Keratinocyte (primary cell): ENCODE results near the gene PPP1R37. TPM values are rescaled to one million over a fixed set of nuclear protein-coding genes. Genes with fewer than 3 reads are reported as not detected.

Experiments used
- DNase-seq: peaks from one replicate; pipeline ENCODE4 v3.0.0-alpha.2; 2011; ENCODE audit warnings: low read depth, missing footprints, low spot score
- FAIRE-seq: peaks from 2 replicates; lab custom pipeline; 2011; peaks lifted over from hg19 to GRCh38; lab: Jason Lieb, UNC
- H2AFZ ChIP-seq: 2 replicates; pipeline ENCODE4 v1.6.0; 2012; ENCODE audit warnings: low read length, control low read depth, inconsistent platforms; ENCODE audit not compliant: control insufficient read depth
- H3K27ac ChIP-seq: 2 replicates; pipeline ENCODE4 v1.5.1; 2011; ENCODE audit warnings: low read length; ENCODE audit not compliant: control insufficient read depth, insufficient read depth
- H3K27me3 ChIP-seq: 3 replicates; pipeline ENCODE4 v1.6.0; 2011; ENCODE audit warnings: low read length; ENCODE audit not compliant: control insufficient read depth, insufficient read depth; ENCODE audit errors: extremely low read depth
- H3K36me3 ChIP-seq, 2 experiments: 2 replicates in 1 of 2; 3 replicates in 1 of 2; pipeline ENCODE4 v1.5.1; 2011; ENCODE audit warnings: low read length in 2 of 2, mild to moderate bottlenecking in 1 of 2; ENCODE audit not compliant: control insufficient read depth in 2 of 2, insufficient read depth in 2 of 2; ENCODE audit errors: extremely low read depth in 1 of 2
- H3K4me1 ChIP-seq: 3 replicates; pipeline ENCODE4 v1.5.1; 2011; ENCODE audit warnings: low read length; ENCODE audit not compliant: control insufficient read depth, insufficient read depth; ENCODE audit errors: extremely low read depth
- H3K4me2 ChIP-seq: 3 replicates; pipeline ENCODE4 v1.6.0; 2011; ENCODE audit warnings: low read depth, low read length; ENCODE audit not compliant: control insufficient read depth, insufficient read depth; ENCODE audit errors: extremely low read depth
- H3K4me3 ChIP-seq, 3 experiments: fragments of 200-600 bp in 1 of 3; sonication (generic) in 1 of 3; 2 replicates in 2 of 3; 3 replicates in 1 of 3; pipeline ENCODE4 v1.5.1; 2011 to 2016; ENCODE audit warnings: low read length in 3 of 3, mild to moderate bottlenecking in 3 of 3, control low read depth in 2 of 3, inconsistent platforms in 1 of 3, low read depth in 1 of 3, mixed read lengths in 1 of 3, mixed run types in 1 of 3, moderate library complexity in 1 of 3; ENCODE audit not compliant: control insufficient read depth in 2 of 3, insufficient read depth in 2 of 3; ENCODE audit errors: extremely low read depth in 1 of 3
- H3K79me2 ChIP-seq: 2 replicates; pipeline ENCODE4 v1.6.0; 2012; ENCODE audit warnings: low read length; ENCODE audit not compliant: control insufficient read depth, insufficient read depth
- H3K9ac ChIP-seq: 3 replicates; pipeline ENCODE4 v1.6.0; 2011; ENCODE audit warnings: low read length; ENCODE audit not compliant: control insufficient read depth, insufficient read depth; ENCODE audit errors: extremely low read depth
- H3K9me1 ChIP-seq: 3 replicates; pipeline ENCODE4 v1.6.0; 2011; ENCODE audit warnings: low read length; ENCODE audit not compliant: control insufficient read depth, insufficient read depth; ENCODE audit errors: extremely low read depth
- H3K9me3 ChIP-seq: 2 replicates; pipeline ENCODE4 v1.5.1; 2012; ENCODE audit warnings: low read depth, low read length; ENCODE audit not compliant: control insufficient read depth
- H4K20me1 ChIP-seq: 3 replicates; pipeline ENCODE4 v1.6.0; 2011; ENCODE audit warnings: low read length; ENCODE audit not compliant: control insufficient read depth, insufficient read depth; ENCODE audit errors: extremely low read depth
- CTCF ChIP-seq, 3 experiments: IDR thresholded peaks in 1 of 3; conservative IDR thresholded peaks in 1 of 3; optimal IDR thresholded peaks in 1 of 3; 2 replicates in 2 of 3; 3 replicates in 1 of 3; pipeline versions ENCODE3 to v1.5.1; 2011; ENCODE audit warnings: low read length in 3 of 3, mild to moderate bottlenecking in 3 of 3, moderate library complexity in 2 of 3, control low read depth in 1 of 3, inconsistent platforms in 1 of 3; ENCODE audit not compliant: insufficient read depth in 2 of 3; ENCODE audit errors: extremely low read depth in 1 of 3
- EZH2 ChIP-seq: IDR thresholded peaks from one replicate; pipeline ENCODE4 v1.6.1; 2012; ENCODE audit warnings: inconsistent platforms, mild to moderate bottlenecking, low read length, moderate library complexity
- dilution Hi-C: fragments of 300-500 bp; cut with MboI; formaldehyde crosslinking; loops from one replicate; pipeline ENCODE4 v1.7.0; 2020; ENCODE audit warnings: low sequenced_read_pairs; ENCODE audit not compliant: extremely low pct_ligation_motif_present
- polyA plus RNA-seq, 5 experiments: library from polyadenylated mRNA; depleted of rRNA in 3 of 5; stranded (reverse) in 3 of 5; stranded (forward) in 1 of 5; unstranded in 1 of 5; fragments of >200 nt; gene quantifications; 1 replicate in 1 of 5; 2 replicates in 3 of 5; 3 replicates in 1 of 5; pipeline versions ENCODE4 v1.2.1 to v1.2.3, GENCODE V29; 2011 to 2012; ENCODE audit warnings: missing spikeins in 2 of 5, low read depth in 1 of 5, low replicate concordance in 1 of 5

Gene PPP1R37
- polyA plus RNA-seq, 1 donor (not counting 4 experiments of a cell fraction or from before 2014, with no cell fraction given): 8.6 TPM

DNA sequence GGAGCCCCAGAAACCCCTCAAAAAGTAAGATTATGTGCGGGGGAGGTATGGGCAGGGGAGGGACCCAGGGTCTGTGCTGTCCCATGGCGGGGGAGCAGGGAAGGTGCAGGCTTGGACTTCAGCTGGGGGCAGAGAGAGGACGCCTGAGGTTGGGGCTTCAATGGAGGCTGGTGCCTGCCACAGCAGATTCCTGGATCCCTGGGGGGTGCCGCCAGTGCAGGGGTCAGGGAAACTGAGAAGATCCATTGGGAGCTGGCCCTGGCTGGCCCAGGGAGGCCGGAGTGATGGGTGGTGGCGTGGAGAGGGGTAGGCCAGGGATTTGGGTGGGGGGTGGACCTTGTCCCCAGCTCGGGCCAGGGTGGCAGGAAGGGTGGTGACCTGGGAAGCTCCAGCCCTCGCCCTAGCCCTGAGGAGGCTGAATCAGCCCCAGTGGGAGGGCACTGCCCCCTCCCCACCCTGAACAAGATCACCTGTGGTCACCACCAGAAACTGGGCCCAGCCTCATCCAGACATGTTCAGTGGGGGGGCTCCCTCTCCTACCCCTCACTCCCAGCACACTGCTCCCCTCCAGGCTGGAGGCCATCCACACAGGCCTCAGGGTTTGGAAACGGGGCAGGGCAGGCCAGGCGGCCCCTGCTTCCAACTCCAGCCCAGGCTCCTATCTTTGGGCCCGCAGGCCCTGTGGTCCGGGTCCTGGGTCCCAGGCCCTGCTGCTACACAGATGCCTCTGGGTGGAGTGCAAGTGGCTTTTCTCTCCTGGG is 66.4 kb downstream of the PPP1R37 start:
- Histone ChIP-seq H3K27me3 (peaks cover under 1% of the 10 kb centered on the region), H4K20me1 (peaks cover 2% of the 10 kb centered on the region), H3K9me3 (no peaks in the 10 kb centered on the region), H3K9ac (no peak overlapping the region), H3K27ac (no peak overlapping the region), H3K4me1 (peaks cover 48% of the 10 kb centered on the region), H3K4me3 (no peak overlapping the region), H3K79me2 (no peaks in the 10 kb centered on the region), H2AFZ (no peak overlapping the region), H3K4me2 (no peak overlapping the region), H3K36me3 (no peaks in the 10 kb centered on the region), H3K9me1 (no peaks in the 10 kb centered on the region)
- no peak for DNase-seq
- no peak for FAIRE-seq
- TF ChIP-seq EZH2: no peak
- TF ChIP-seq CTCF (optimal IDR thresholded peaks at IDR 0.05 in 1 of 3, IDR thresholded peaks at IDR 0.05 in 1 of 3, conservative IDR thresholded peaks at IDR 0.05 in 1 of 3; ENCODE audit: extremely low read depth in 1 of 3, insufficient read depth in 2 of 3, low read length in 3 of 3): no peak
- dilution Hi-C loops: no loop called here

- DNase-seq (no peak), FAIRE-seq (no peak)
- Histone ChIP-seq H4K20me1 (peaks cover 2% of the 10 kb centered on the region), H3K4me3 (no peak overlapping the region), H3K4me1 (peaks cover 54% of the 10 kb centered on the region), H3K27ac (no peak overlapping the region), H3K9ac (no peak overlapping the region), H3K27me3 (no peaks in the 10 kb centered on the region), H3K36me3 (no peaks in the 10 kb centered on the region), H3K4me2 (no peak overlapping the region), H3K9me1 (no peaks in the 10 kb centered on the region), H2AFZ (no peak overlapping the region), H3K9me3 (no peaks in the 10 kb centered on the region), H3K79me2 (no peaks in the 10 kb centered on the region)
- dilution Hi-C loops: no loop called here
- TF ChIP-seq EZH2: no peak
- no peak for TF ChIP-seq CTCF (optimal IDR thresholded peaks at IDR 0.05 in 1 of 3, IDR thresholded peaks at IDR 0.05 in 1 of 3, conservative IDR thresholded peaks at IDR 0.05 in 1 of 3; ENCODE audit: extremely low read depth in 1 of 3, insufficient read depth in 2 of 3, low read length in 3 of 3)
Observed at GRCh38 chr19:45159971-45160324, 67.0 kb downstream of the PPP1R37 start.
